Fibroblast of peridontal ligament (primary cell): ENCODE measurements around the gene CELA3A.
"Not testable (repeated sequence)": the region's sequence is repeated elsewhere in the genome, so short reads cannot be mapped to it uniquely, and the experiment has no call there.

Source experiments
- DNase-seq: peaks from one replicate; pipeline ENCODE4 v3.0.0-alpha.2; 2010; ENCODE audit errors: extremely low read depth

The CELA3A gene

GRCh38 chr1:21981253-21981652 lies 20.2 kb upstream of the CELA3A start:
- not testable (repeated sequence) for DNase-seq

- DNase-seq: not testable (repeated sequence)
These were observed 19.3 kb upstream of the CELA3A start for GRCh38 chr1:21982122-21982521.

GRCh38 chr1:21983539-21983938 lies 17.9 kb upstream of the CELA3A start:
- DNase-seq: not testable (repeated sequence)

GRCh38 chr1:21985893-21986292 lies 15.6 kb upstream of the CELA3A start:
- not testable (repeated sequence) for DNase-seq

- not testable (repeated sequence) for DNase-seq
These were observed 15.1 kb upstream of the CELA3A start for GRCh38 chr1:21986386-21986785.

- not testable (repeated sequence) for DNase-seq
These were observed 11.6 kb upstream of the CELA3A start for GRCh38 chr1:21989672-21990393.

GRCh38 chr1:21992186-21992585 lies 9.3 kb upstream of the CELA3A start:
- DNase-seq: not testable (repeated sequence)

GRCh38 chr1:21994716-21995115 lies 6.7 kb upstream of the CELA3A start:
- DNase-seq: not testable (repeated sequence)

- not testable (repeated sequence) for DNase-seq
These were observed 4.8 kb upstream of the CELA3A start for GRCh38 chr1:21996663-21996970.

- not testable (repeated sequence) for DNase-seq
These were observed 3.4 kb upstream of the CELA3A start for GRCh38 chr1:21997891-21998623.

GRCh38 chr1:21998624-21999294 lies 2.7 kb upstream of the CELA3A start:
- DNase-seq: not testable (repeated sequence)

GRCh38 chr1:21999645-22000044 lies 1.8 kb upstream of the CELA3A start:
- DNase-seq: not testable (repeated sequence)

- not testable (repeated sequence) for DNase-seq
These were observed 1.0 kb downstream of the CELA3A start for GRCh38 chr1:22002461-22002860.

- DNase-seq: not testable (repeated sequence)
These were observed 1.4 kb downstream of the CELA3A start for GRCh38 chr1:22002875-22003274.

- DNase-seq: not testable (repeated sequence)
These were observed 2.5 kb downstream of the CELA3A start for GRCh38 chr1:22003959-22004358.

GRCh38 chr1:22005261-22006149 lies 4.0 kb downstream of the CELA3A start:
- peak; percentile 11 for DNase-seq

GRCh38 chr1:22006736-22007135 lies 5.3 kb downstream of the CELA3A start:
- DNase-seq: not testable (repeated sequence)

- not testable (repeated sequence) for DNase-seq
These were observed 5.8 kb downstream of the CELA3A start for GRCh38 chr1:22007262-22007661.

GRCh38 chr1:22009566-22009965 lies 8.1 kb downstream of the CELA3A start:
- DNase-seq: not testable (repeated sequence)

- DNase-seq: not testable (repeated sequence)
These were observed 11.3 kb downstream of the CELA3A start for GRCh38 chr1:22012752-22013151.

GRCh38 chr1:22014575-22015206 lies 13.2 kb downstream of the CELA3A start:
- DNase-seq: not testable (repeated sequence)
